ENCODE measurements around the gene EIF6. TPM values are rescaled to one million over a fixed set of nuclear protein-coding genes. Genes with fewer than 3 reads are reported as not detected.

Gene EIF6
- total RNA-seq, 5 donors from 2014 or later (not counting 1 experiment from before 2014, with no cell fraction given), result 43.8 to 70.7 (median 69.6) TPM

GRCh38 chr20:35243986-35244385 is 40.6 kb downstream of the EIF6 start:
- 83% methylated on average over 1 of the region's 2 CpGs for WGBS (ENCODE audit: insufficient coverage)
- H3K27me3 ChIP-seq (replicated peaks in 1 of 2; ENCODE audit: control insufficient read depth in 2 of 2, extremely low read depth in 1 of 2, insufficient read depth in 2 of 2, low read length in 1 of 2), result peaks cover 0 to 5% of the 10 kb centered on the region in 2 experiments
- Mint-ChIP-seq H3K4me3 (no peak overlapping the region), H3K9me3 (no peaks in the 10 kb centered on the region), H3K36me3 (peaks cover 14% of the 10 kb centered on the region), H3K4me1 (no peaks in the 10 kb centered on the region), H3K27me3 (no peaks in the 10 kb centered on the region), H3K27ac (no peak overlapping the region)
- ChIA-PET POLR2A (no interaction called here), CTCF (no interaction called here)
- no peaks in the 10 kb centered on the region for H3K9me3 ChIP-seq
- peaks cover 2 to 4% of the 10 kb centered on the region in 2 donors for H3K36me3 ChIP-seq (ENCODE audit: control insufficient read depth in 2 of 2, extremely low read depth in 1 of 2, insufficient read depth in 1 of 2, low read length in 1 of 2)
- H3K4me1 ChIP-seq (ENCODE audit: control insufficient read depth in 1 of 2, extremely low read depth in 1 of 2, insufficient read depth in 2 of 2, low read length in 2 of 2), result no peaks in the 10 kb centered on the region
- H3K27ac ChIP-seq (ENCODE audit: low read length), result no peak overlapping the region
- H3K4me3 ChIP-seq (ENCODE audit: control insufficient read depth in 1 of 2, extremely low read depth in 1 of 2, low read length in 1 of 2), result no peak overlapping the region
- ATAC-seq (replicated peaks in 1 of 4), result no peak
- no peak for DNase-seq

GRCh38 chr20:35243317-35243716 is 41.3 kb downstream of the EIF6 start:
- no CpG with 5 or more reads among the region's 2 CpGs for WGBS (ENCODE audit: insufficient coverage)
- H3K27me3 Mint-ChIP-seq, result no peaks in the 10 kb centered on the region
- ChIA-PET POLR2A (no interaction called here), CTCF (interaction anchor here in 1 of 2 donors (0.6 kb wide), 1 partner anchor 468 kb away, joined by 5 read pairs; no protein-coding TSS in a partner anchor)
- Histone ChIP-seq H3K4me3 (ENCODE audit: control insufficient read depth in 1 of 2, extremely low read depth in 1 of 2, low read length in 1 of 2) (no peak overlapping the region), H3K27ac (ENCODE audit: low read length) (no peak overlapping the region), H3K36me3 (ENCODE audit: control insufficient read depth in 2 of 2, extremely low read depth in 1 of 2, insufficient read depth in 1 of 2, low read length in 1 of 2) (peaks cover 2 to 4% of the 10 kb centered on the region in 2 donors), H3K9me3 (no peaks in the 10 kb centered on the region), H3K27me3 (replicated peaks in 1 of 2; ENCODE audit: control insufficient read depth in 2 of 2, extremely low read depth in 1 of 2, insufficient read depth in 2 of 2, low read length in 1 of 2) (peaks cover 0 to 5% of the 10 kb centered on the region in 2 experiments), H3K4me1 (ENCODE audit: control insufficient read depth in 1 of 2, extremely low read depth in 1 of 2, insufficient read depth in 2 of 2, low read length in 2 of 2) (no peaks in the 10 kb centered on the region)
- H3K27ac Mint-ChIP-seq, result no peak overlapping the region
- H3K4me1 Mint-ChIP-seq, result no peaks in the 10 kb centered on the region
- H3K9me3 Mint-ChIP-seq, result no peaks in the 10 kb centered on the region
- DNase-seq (no peak), ATAC-seq (replicated peaks in 1 of 4) (no peak)
- H3K4me3 Mint-ChIP-seq, result no peak overlapping the region
- peaks cover 18% of the 10 kb centered on the region for H3K36me3 Mint-ChIP-seq

GRCh38 chr20:35240811-35241293 is 43.7 kb downstream of the EIF6 start:
- Mint-ChIP-seq H3K27ac (no peak overlapping the region), H3K36me3 (peaks cover 24% of the 10 kb centered on the region), H3K9me3 (no peaks in the 10 kb centered on the region), H3K4me1 (no peaks in the 10 kb centered on the region), H3K4me3 (no peak overlapping the region), H3K27me3 (peaks cover 0 to 2% of the 10 kb centered on the region in 2 donors)
- CTCF ChIA-PET, result no interaction called here
- Histone ChIP-seq H3K4me1 (ENCODE audit: control insufficient read depth in 1 of 2, extremely low read depth in 1 of 2, insufficient read depth in 2 of 2, low read length in 2 of 2) (no peaks in the 10 kb centered on the region), H3K4me3 (ENCODE audit: control insufficient read depth in 1 of 2, extremely low read depth in 1 of 2, low read length in 1 of 2) (no peak overlapping the region), H3K9me3 (no peaks in the 10 kb centered on the region), H3K36me3 (ENCODE audit: control insufficient read depth in 2 of 2, extremely low read depth in 1 of 2, insufficient read depth in 1 of 2, low read length in 1 of 2) (peaks cover 0 to 7% of the 10 kb centered on the region in 2 donors), H3K27ac (ENCODE audit: low read length) (no peak overlapping the region), H3K27me3 (replicated peaks in 1 of 2; ENCODE audit: control insufficient read depth in 2 of 2, extremely low read depth in 1 of 2, insufficient read depth in 2 of 2, low read length in 1 of 2) (peaks cover 0 to 5% of the 10 kb centered on the region in 2 experiments)
- ATAC-seq (replicated peaks in 1 of 4) (no peak), DNase-seq (no peak)
- POLR2A ChIA-PET, result no interaction called here
- no CpG with 5 or more reads among the region's 2 CpGs for WGBS (ENCODE audit: insufficient coverage)

GRCh38 chr20:35240083-35240810 is 44.3 kb downstream of the EIF6 start:
- Histone ChIP-seq H3K4me3 (ENCODE audit: control insufficient read depth in 1 of 2, extremely low read depth in 1 of 2, low read length in 1 of 2) (no peak overlapping the region), H3K27me3 (replicated peaks in 1 of 2; ENCODE audit: control insufficient read depth in 2 of 2, extremely low read depth in 1 of 2, insufficient read depth in 2 of 2, low read length in 1 of 2) (peaks cover 0 to 5% of the 10 kb centered on the region in 2 experiments), H3K36me3 (ENCODE audit: control insufficient read depth in 2 of 2, extremely low read depth in 1 of 2, insufficient read depth in 1 of 2, low read length in 1 of 2) (peaks cover 0 to 7% of the 10 kb centered on the region in 2 donors), H3K9me3 (no peaks in the 10 kb centered on the region), H3K4me1 (ENCODE audit: control insufficient read depth in 1 of 2, extremely low read depth in 1 of 2, insufficient read depth in 2 of 2, low read length in 2 of 2) (no peaks in the 10 kb centered on the region), H3K27ac (ENCODE audit: low read length) (no peak overlapping the region)
- DNase-seq (no peak), ATAC-seq (replicated peaks in 1 of 4) (no peak)
- no peaks in the 10 kb centered on the region for H3K9me3 Mint-ChIP-seq
- H3K27ac Mint-ChIP-seq, result no peak overlapping the region
- 72% methylated on average over 5 of the region's 5 CpGs for WGBS (ENCODE audit: insufficient coverage)
- no peak overlapping the region for H3K4me3 Mint-ChIP-seq
- H3K27me3 Mint-ChIP-seq, result peaks cover 0 to 2% of the 10 kb centered on the region in 2 donors
- CTCF ChIA-PET, result no interaction called here
- POLR2A ChIA-PET, result no interaction called here
- no peaks in the 10 kb centered on the region for H3K4me1 Mint-ChIP-seq
- H3K36me3 Mint-ChIP-seq, result peaks cover 27% of the 10 kb centered on the region

GRCh38 chr20:35238735-35239134 is 45.8 kb downstream of the EIF6 start:
- POLR2A ChIA-PET, result no interaction called here
- WGBS (ENCODE audit: insufficient coverage), result no CpG with 5 or more reads among the region's 5 CpGs
- CTCF ChIA-PET, result no interaction called here

GRCh38 chr20:35238170-35238569 is 46.4 kb downstream of the EIF6 start:
- ChIA-PET POLR2A (no interaction called here), CTCF (no interaction called here)
- H3K36me3 Mint-ChIP-seq, result peaks cover 42% of the 10 kb centered on the region
- Histone ChIP-seq H3K27me3 (replicated peaks in 1 of 2; ENCODE audit: control insufficient read depth in 2 of 2, extremely low read depth in 1 of 2, insufficient read depth in 2 of 2, low read length in 1 of 2) (peaks cover 0 to 5% of the 10 kb centered on the region in 2 experiments), H3K27ac (ENCODE audit: low read length) (no peak overlapping the region), H3K36me3 (ENCODE audit: control insufficient read depth in 2 of 2, extremely low read depth in 1 of 2, insufficient read depth in 1 of 2, low read length in 1 of 2) (peaks cover 0 to 7% of the 10 kb centered on the region in 2 donors), H3K4me3 (ENCODE audit: control insufficient read depth in 1 of 2, extremely low read depth in 1 of 2, low read length in 1 of 2) (no peak overlapping the region), H3K4me1 (ENCODE audit: control insufficient read depth in 1 of 2, extremely low read depth in 1 of 2, insufficient read depth in 2 of 2, low read length in 2 of 2) (no peaks in the 10 kb centered on the region), H3K9me3 (no peaks in the 10 kb centered on the region)
- no peak overlapping the region for H3K4me3 Mint-ChIP-seq
- H3K27ac Mint-ChIP-seq, result no peak overlapping the region
- whole genome bisulfite sequencing (ENCODE audit: insufficient coverage), result 80% methylated on average over 3 of the region's 4 CpGs
- H3K4me1 Mint-ChIP-seq, result no peaks in the 10 kb centered on the region
- ATAC-seq (replicated peaks in 1 of 4), result no peak
- H3K9me3 Mint-ChIP-seq, result no peaks in the 10 kb centered on the region
- H3K27me3 Mint-ChIP-seq, result peaks cover 3 to 4% of the 10 kb centered on the region in 2 donors
- no peak for DNase-seq

More at GRCh38 chr20:35238735-35239134, 45.8 kb downstream of the EIF6 start:
- no peak overlapping the region for H3K4me3 Mint-ChIP-seq
- Histone ChIP-seq H3K27ac (ENCODE audit: low read length) (no peak overlapping the region), H3K36me3 (ENCODE audit: control insufficient read depth in 2 of 2, extremely low read depth in 1 of 2, insufficient read depth in 1 of 2, low read length in 1 of 2) (peaks cover 0 to 7% of the 10 kb centered on the region in 2 donors), H3K4me1 (ENCODE audit: control insufficient read depth in 1 of 2, extremely low read depth in 1 of 2, insufficient read depth in 2 of 2, low read length in 2 of 2) (no peaks in the 10 kb centered on the region), H3K27me3 (replicated peaks in 1 of 2; ENCODE audit: control insufficient read depth in 2 of 2, extremely low read depth in 1 of 2, insufficient read depth in 2 of 2, low read length in 1 of 2) (peaks cover 0 to 5% of the 10 kb centered on the region in 2 experiments), H3K4me3 (ENCODE audit: control insufficient read depth in 1 of 2, extremely low read depth in 1 of 2, low read length in 1 of 2) (no peak overlapping the region), H3K9me3 (no peaks in the 10 kb centered on the region)
- DNase-seq, result no peak
- H3K27me3 Mint-ChIP-seq, result peaks cover 3 to 4% of the 10 kb centered on the region in 2 donors
- no peaks in the 10 kb centered on the region for H3K4me1 Mint-ChIP-seq
- H3K36me3 Mint-ChIP-seq, result peaks cover 42% of the 10 kb centered on the region
- H3K9me3 Mint-ChIP-seq, result no peaks in the 10 kb centered on the region
- ATAC-seq (replicated peaks in 1 of 4), result no peak
- H3K27ac Mint-ChIP-seq, result no peak overlapping the region
